GM12878 (cell line): Measurements from ENCODE around the gene LEPR.

Experiments used
- CTCF ChIP-seq, 3 experiments: IDR thresholded peaks in 2 of 3; conservative IDR thresholded peaks in 1 of 3; 2 replicates each; pipeline ENCODE4 v1.5.1; 2011; ENCODE audit warnings: low read depth in 3 of 3, low read length in 3 of 3, mild to moderate bottlenecking in 3 of 3, control low read depth in 2 of 3, moderate library complexity in 2 of 3, inconsistent platforms in 1 of 3, mixed read lengths in 1 of 3; ENCODE audit not compliant: control insufficient read depth in 2 of 3, insufficient read depth in 1 of 3; ENCODE audit errors: extremely low read depth in 1 of 3
- NR2C1 ChIP-seq: fragments of 450-650 bp; IDR thresholded peaks from 2 replicates; pipeline ENCODE4 v1.6.1; 2017; ENCODE audit warnings: antibody characterized with exemption, mild to moderate bottlenecking, moderate library complexity
- POLR2A ChIP-seq: IDR thresholded peaks from 2 replicates; pipeline ENCODE4 v1.6.1; 2011; ENCODE audit warnings: low read depth, mild to moderate bottlenecking, low read length
- TF ChIP-seq, protein P1 (sequence below): IDR thresholded peaks from 2 replicates; pipeline ENCODE4 v1.6.1; 2011; ENCODE audit warnings: mild to moderate bottlenecking, low read depth, low read length, moderate library complexity; ENCODE audit not compliant: insufficient replicate concordance

GRCh38 chr1:65371544-65371943 lies 48.9 kb upstream of the LEPR start:
- TF ChIP-seq CTCF (IDR thresholded peaks at IDR 0.05 in 2 of 3, conservative IDR thresholded peaks at IDR 0.05 in 1 of 3; ENCODE audit: control insufficient read depth in 2 of 3, extremely low read depth in 1 of 3, insufficient read depth in 1 of 3, low read depth in 3 of 3, low read length in 3 of 3): no peak
- no peak for TF ChIP-seq POLR2A
- no peak for TF ChIP-seq NR2C1
- TF ChIP-seq, protein P1, sequence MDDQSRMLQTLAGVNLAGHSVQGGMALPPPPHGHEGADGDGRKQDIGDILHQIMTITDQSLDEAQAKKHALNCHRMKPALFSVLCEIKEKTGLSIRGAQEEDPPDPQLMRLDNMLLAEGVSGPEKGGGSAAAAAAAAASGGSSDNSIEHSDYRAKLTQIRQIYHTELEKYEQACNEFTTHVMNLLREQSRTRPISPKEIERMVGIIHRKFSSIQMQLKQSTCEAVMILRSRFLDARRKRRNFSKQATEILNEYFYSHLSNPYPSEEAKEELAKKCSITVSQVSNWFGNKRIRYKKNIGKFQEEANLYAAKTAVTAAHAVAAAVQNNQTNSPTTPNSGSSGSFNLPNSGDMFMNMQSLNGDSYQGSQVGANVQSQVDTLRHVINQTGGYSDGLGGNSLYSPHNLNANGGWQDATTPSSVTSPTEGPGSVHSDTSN: no peak
